H9 (cell line): ENCODE measurements around the gene PCBD2. TPM values are rescaled to one million over a fixed set of nuclear protein-coding genes. Genes with fewer than 3 reads are reported as not detected.

Experiments
- DNase-seq: peaks from one replicate; pipeline ENCODE4 v3.0.0-alpha.2; 2017
- H2AFZ ChIP-seq: one replicate; pipeline ENCODE4 v1.6.1; 2013; ENCODE audit warnings: mild to moderate bottlenecking, low read length, control low read depth, moderate library complexity
- H2AK5ac ChIP-seq: 2 replicates; pipeline ENCODE4 v1.6.1; 2013; ENCODE audit warnings: low read length, control low read depth, mixed read lengths; ENCODE audit not compliant: insufficient read length
- H2BK120ac ChIP-seq: one replicate; pipeline ENCODE4 v1.6.1; 2013; ENCODE audit warnings: low read depth, mild to moderate bottlenecking, low read length, control low read depth, inconsistent platforms; ENCODE audit not compliant: poor library complexity, severe bottlenecking
- H2BK12ac ChIP-seq: 2 replicates; pipeline ENCODE4 v1.6.1; 2013; ENCODE audit warnings: low read length, control low read depth, mixed read lengths, low read depth; ENCODE audit not compliant: insufficient read length
- H2BK15ac ChIP-seq: 2 replicates; pipeline ENCODE4 v1.6.1; 2013; ENCODE audit warnings: low read depth, low read length, control low read depth
- H2BK20ac ChIP-seq: one replicate; pipeline ENCODE4 v1.6.1; 2013; ENCODE audit warnings: low read depth, mild to moderate bottlenecking, low read length, control low read depth, inconsistent platforms; ENCODE audit not compliant: poor library complexity, severe bottlenecking
- H2BK5ac ChIP-seq: 2 replicates; pipeline ENCODE4 v1.6.1; 2013; ENCODE audit warnings: low read length, control low read depth, mixed read lengths; ENCODE audit not compliant: insufficient read length
- H3K14ac ChIP-seq: 2 replicates; pipeline ENCODE4 v1.6.1; 2013; ENCODE audit warnings: low read length, control low read depth; ENCODE audit not compliant: insufficient read depth
- H3K18ac ChIP-seq: 2 replicates; pipeline ENCODE4 v1.6.1; 2013; ENCODE audit warnings: low read depth, mild to moderate bottlenecking, mixed read lengths, low read length, control low read depth; ENCODE audit not compliant: insufficient read length
- H3K23ac ChIP-seq: 2 replicates; pipeline ENCODE4 v1.6.1; 2013; ENCODE audit warnings: low read length, control low read depth, mixed read lengths, low read depth; ENCODE audit not compliant: insufficient read length
- H3K23me2 ChIP-seq: 2 replicates; pipeline ENCODE4 v1.6.1; 2013; ENCODE audit warnings: low read depth, mild to moderate bottlenecking, mixed read lengths, low read length, control low read depth; ENCODE audit not compliant: insufficient read length, poor library complexity, severe bottlenecking
- H3K27ac ChIP-seq: 2 replicates; pipeline ENCODE4 v1.5.1; 2013; ENCODE audit warnings: low read length, control low read depth, mixed read lengths, low read depth; ENCODE audit not compliant: insufficient read length
- H3K27me3 ChIP-seq: 2 replicates; pipeline ENCODE4 v1.6.1; 2013; ENCODE audit warnings: low read length, control low read depth, inconsistent platforms; ENCODE audit not compliant: insufficient read depth
- H3K4ac ChIP-seq: 2 replicates; pipeline ENCODE4 v1.6.1; 2013; ENCODE audit warnings: low read depth, mild to moderate bottlenecking, control low read depth, inconsistent platforms, low read length, moderate library complexity
- H3K4me1 ChIP-seq: 2 replicates; pipeline ENCODE4 v1.6.1; 2013; ENCODE audit warnings: low read length, control low read depth, inconsistent platforms; ENCODE audit not compliant: insufficient read depth
- H3K4me2 ChIP-seq: 2 replicates; pipeline ENCODE4 v1.6.1; 2013; ENCODE audit warnings: low read length, control low read depth, mixed read lengths; ENCODE audit not compliant: insufficient read length, insufficient read depth
- H3K56ac ChIP-seq: 2 replicates; pipeline ENCODE4 v1.6.1; 2013; ENCODE audit warnings: low read depth, mild to moderate bottlenecking, mixed read lengths, low read length, control low read depth; ENCODE audit not compliant: insufficient read length
- H3K79me1 ChIP-seq: 2 replicates; pipeline ENCODE4 v1.6.1; 2013; ENCODE audit warnings: low read depth, mild to moderate bottlenecking, moderate library complexity, low read length, control low read depth, inconsistent platforms; ENCODE audit not compliant: insufficient read depth, poor library complexity, severe bottlenecking
- H3K79me2 ChIP-seq: 2 replicates; pipeline ENCODE4 v1.6.1; 2013; ENCODE audit warnings: low read length, control low read depth, inconsistent platforms; ENCODE audit not compliant: insufficient read depth
- H3K9ac ChIP-seq: 2 replicates; pipeline ENCODE4 v1.6.1; 2013; ENCODE audit warnings: low read length, control low read depth, mixed read lengths; ENCODE audit not compliant: insufficient read length; ENCODE audit errors: extremely low read depth
- H3K9me3 ChIP-seq: one replicate; pipeline ENCODE4 v1.6.1; 2013; ENCODE audit warnings: low read depth, low read length, inconsistent platforms; ENCODE audit not compliant: control insufficient read depth
- H3T11ph ChIP-seq: one replicate; pipeline ENCODE4 v1.6.1; 2013; ENCODE audit warnings: mild to moderate bottlenecking, low read length, control low read depth, inconsistent platforms
- H4K20me1 ChIP-seq: one replicate; pipeline ENCODE4 v1.6.1; 2013; ENCODE audit not compliant: control insufficient read depth, insufficient read length, insufficient read depth
- H4K5ac ChIP-seq: 2 replicates; pipeline ENCODE4 v1.6.1; 2013; ENCODE audit warnings: low read depth, mild to moderate bottlenecking, mixed read lengths, low read length, control low read depth; ENCODE audit not compliant: insufficient read length
- H4K8ac ChIP-seq: replicated peaks from 2 replicates; pipeline ENCODE4 v1.6.1; 2013; ENCODE audit warnings: low read length, control low read depth, mixed read lengths, low read depth; ENCODE audit not compliant: insufficient read length
- H4K91ac ChIP-seq: 2 replicates; pipeline ENCODE4 v1.6.1; 2013; ENCODE audit warnings: low read depth, mild to moderate bottlenecking, moderate library complexity, mixed read lengths, low read length, control low read depth; ENCODE audit not compliant: insufficient read length
- H3K27ac Mint-ChIP-seq, 3 experiments: 2 replicates in 2 of 3; 3 replicates in 1 of 3; pipeline ENCODE4 v1.8.0; 2020 to 2021; ENCODE audit warnings: mixed read lengths in 3 of 3, mild to moderate bottlenecking in 1 of 3, moderate library complexity in 1 of 3
- H3K27me3 Mint-ChIP-seq: 2 replicates; pipeline ENCODE4 v1.8.0; 2021; ENCODE audit warnings: low read depth, mild to moderate bottlenecking, moderate library complexity, mixed read lengths
- H3K36me3 Mint-ChIP-seq, 3 experiments: 2 replicates in 2 of 3; 3 replicates in 1 of 3; pipeline ENCODE4 v1.8.0; 2020 to 2021; ENCODE audit warnings: low read depth in 3 of 3, mixed read lengths in 3 of 3; ENCODE audit not compliant: insufficient read depth in 1 of 3
- H3K4me1 Mint-ChIP-seq, 2 experiments: 2 replicates each; pipeline ENCODE4 v1.8.0; 2020; ENCODE audit warnings: mixed read lengths in 2 of 2
- H3K4me3 Mint-ChIP-seq, 2 experiments: 2 replicates in 1 of 2; 3 replicates in 1 of 2; pipeline ENCODE4 v1.8.0; 2020 to 2021; ENCODE audit warnings: mild to moderate bottlenecking in 2 of 2, mixed read lengths in 2 of 2, moderate library complexity in 1 of 2
- H3K9me3 Mint-ChIP-seq, 2 experiments: 2 replicates in 1 of 2; 3 replicates in 1 of 2; pipeline ENCODE4 v1.8.0; 2020; ENCODE audit warnings: mild to moderate bottlenecking in 2 of 2, mixed read lengths in 2 of 2, moderate library complexity in 1 of 2
- WGBS: extraction: QIAGEN DNeasy Blood & Tissue Kit; methylation state at CpG from one replicate; pipeline ENCODE4 v1.1.7; 2013; ENCODE audit warnings: missing lambda C conversion rate, low lambda C conversion rate, mixed read lengths; ENCODE audit not compliant: insufficient read length; ENCODE audit errors: extremely low coverage; 5-methylcytosine and 5-hydroxymethylcytosine counted together
- total RNA-seq: library from RNA; stranded (reverse); gene quantifications from 2 replicates; pipeline ENCODE4 v1.2.1, GENCODE V29; 2021
- TF ChIP-seq, protein P1 (sequence below): fragments of 200-600 bp; sonication (generic); conservative IDR thresholded peaks from 3 replicates; pipeline ENCODE4 v1.8.0; 2021; ENCODE audit warnings: antibody characterized with exemption, mild to moderate bottlenecking

PCBD2 gene
- total RNA-seq, 1 experiment from 2014 or later = 11.9 TPM

DNA sequence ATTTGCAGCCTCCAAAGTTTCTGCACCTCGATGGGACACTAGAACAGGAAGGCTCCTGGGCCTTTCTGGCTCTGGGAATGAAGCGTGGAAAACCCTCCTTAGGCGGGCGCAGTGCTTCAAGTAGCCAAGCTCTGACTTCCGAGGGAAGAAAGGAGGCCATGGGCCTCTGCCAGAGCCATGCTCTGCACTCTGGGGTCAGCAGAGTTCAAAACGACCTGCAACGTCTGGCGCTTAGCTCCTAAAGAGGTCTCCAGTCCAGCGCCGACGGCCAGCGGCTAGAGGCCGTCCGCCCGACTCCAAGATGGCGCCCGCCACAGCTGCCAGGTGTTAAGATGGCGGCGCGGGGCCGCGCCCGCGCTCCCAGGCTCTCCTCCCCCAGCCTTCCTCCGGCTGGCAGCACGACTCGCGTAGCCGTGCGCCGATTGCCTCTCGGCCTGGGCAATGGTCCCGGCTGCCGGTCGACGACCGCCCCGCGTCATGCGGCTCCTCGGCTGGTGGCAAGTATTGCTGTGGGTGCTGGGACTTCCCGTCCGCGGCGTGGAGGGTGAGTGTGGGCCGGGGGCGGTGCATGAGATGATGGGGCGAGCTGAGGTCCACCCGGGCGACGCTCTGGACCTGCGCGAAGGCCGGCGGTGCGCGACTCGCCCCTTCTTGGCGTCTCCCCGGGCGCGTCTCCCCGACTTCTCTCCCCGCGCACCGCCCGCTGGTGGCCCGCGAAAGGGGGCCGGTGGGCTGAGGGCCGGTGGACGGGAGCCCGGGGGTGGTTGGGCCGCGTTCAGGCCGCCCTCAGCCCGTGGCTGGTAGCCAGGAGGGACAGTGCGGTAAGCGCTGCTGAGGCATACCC lies 30.7 kb upstream of the PCBD2 start, which contains the start of gene TXNDC15:
TXNDC15 (plus strand) TSS at position 385 of the 844 bp plus-strand sequence; CDS start at position 442, 57 bp downstream.
- H2BK20ac ChIP-seq = no peak within 1 kb of the TSS
- DNase-seq = peak; percentile 91
- peak within 1 kb of the TSS; percentile 96 for H3K18ac ChIP-seq
- no peaks in the 10 kb centered on the region for H3K9me3 ChIP-seq
- H3K4ac ChIP-seq = no peak within 1 kb of the TSS
- H2BK5ac ChIP-seq = no peak within 1 kb of the TSS
- no peaks in the 10 kb centered on the region for H4K20me1 ChIP-seq
- peak within 1 kb of the TSS; percentile 7 for H3K27ac ChIP-seq
- no peak within 1 kb of the TSS for H2BK15ac ChIP-seq
- no peaks in the 10 kb centered on the region for H3K79me1 ChIP-seq
- no peak within 1 kb of the TSS for H4K5ac ChIP-seq
- no peak within 1 kb of the TSS for H2BK120ac ChIP-seq
- no peaks in the 10 kb centered on the region for H3K27me3 Mint-ChIP-seq
- H3K36me3 Mint-ChIP-seq = peaks cover 0 to 3% (median 1%) of the 10 kb centered on the region in 3 experiments; a peak in 3 of 7 replicates
- H3K9me3 Mint-ChIP-seq = no peaks in the 10 kb centered on the region
- H3K56ac ChIP-seq = no peak within 1 kb of the TSS
- H3T11ph ChIP-seq = no peak within 1 kb of the TSS
- no peak within 1 kb of the TSS for H3K23ac ChIP-seq
- WGBS = no CpG with 5 or more reads among the region's 79 CpGs
- TF ChIP-seq, protein P1, sequence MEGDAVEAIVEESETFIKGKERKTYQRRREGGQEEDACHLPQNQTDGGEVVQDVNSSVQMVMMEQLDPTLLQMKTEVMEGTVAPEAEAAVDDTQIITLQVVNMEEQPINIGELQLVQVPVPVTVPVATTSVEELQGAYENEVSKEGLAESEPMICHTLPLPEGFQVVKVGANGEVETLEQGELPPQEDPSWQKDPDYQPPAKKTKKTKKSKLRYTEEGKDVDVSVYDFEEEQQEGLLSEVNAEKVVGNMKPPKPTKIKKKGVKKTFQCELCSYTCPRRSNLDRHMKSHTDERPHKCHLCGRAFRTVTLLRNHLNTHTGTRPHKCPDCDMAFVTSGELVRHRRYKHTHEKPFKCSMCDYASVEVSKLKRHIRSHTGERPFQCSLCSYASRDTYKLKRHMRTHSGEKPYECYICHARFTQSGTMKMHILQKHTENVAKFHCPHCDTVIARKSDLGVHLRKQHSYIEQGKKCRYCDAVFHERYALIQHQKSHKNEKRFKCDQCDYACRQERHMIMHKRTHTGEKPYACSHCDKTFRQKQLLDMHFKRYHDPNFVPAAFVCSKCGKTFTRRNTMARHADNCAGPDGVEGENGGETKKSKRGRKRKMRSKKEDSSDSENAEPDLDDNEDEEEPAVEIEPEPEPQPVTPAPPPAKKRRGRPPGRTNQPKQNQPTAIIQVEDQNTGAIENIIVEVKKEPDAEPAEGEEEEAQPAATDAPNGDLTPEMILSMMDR = no peak
- H3K4me1 ChIP-seq = no peaks in the 10 kb centered on the region
- H3K79me2 ChIP-seq = no peaks in the 10 kb centered on the region
- peaks cover 6% of the 10 kb centered on the region for H3K23me2 ChIP-seq
- H4K91ac ChIP-seq = no peak within 1 kb of the TSS
- peak within 1 kb of the TSS; percentile 87 for H2AFZ ChIP-seq
- H3K4me2 ChIP-seq = peak within 1 kb of the TSS; percentile 60
- H3K27ac Mint-ChIP-seq = peak within 1 kb of the TSS; percentile 72 to 96 (median 83); a peak in 6 of 7 replicates
- peak within 1 kb of the TSS; percentile 95 for H3K14ac ChIP-seq
- H3K27me3 ChIP-seq = no peaks in the 10 kb centered on the region
- no peak within 1 kb of the TSS for H2BK12ac ChIP-seq
- peak within 1 kb of the TSS; percentile 89 to 92 for H3K4me3 Mint-ChIP-seq
- peaks cover 17% of the 10 kb centered on the region in 2 experiments for H3K4me1 Mint-ChIP-seq
- H4K8ac ChIP-seq = peak within 1 kb of the TSS; percentile 8
- H3K9ac ChIP-seq = peak within 1 kb of the TSS; percentile 72
- no peak within 1 kb of the TSS for H2AK5ac ChIP-seq
